CD14-positive monocyte (primary cell): ENCODE measurements around the gene SLC4A5. TPM values are rescaled to one million over a fixed set of nuclear protein-coding genes. Genes with fewer than 3 reads are reported as not detected.

Experiments used
- DNase-seq, 3 donors: peaks; one replicate each; pipeline ENCODE4 v3.0.0-alpha.2; 2011 to 2022
- H2AFZ ChIP-seq: 2 replicates; pipeline ENCODE4 v1.6.0; 2012; ENCODE audit warnings: mild to moderate bottlenecking, low read depth, low read length, inconsistent platforms; ENCODE audit not compliant: insufficient read depth, poor library complexity, severe bottlenecking
- H3K27ac ChIP-seq, 2 donors: 1 replicate in 1 of 2; 2 replicates in 1 of 2; pipeline ENCODE4 v1.5.1; 2012 to 2013; ENCODE audit warnings: low read length in 2 of 2, control low read depth in 1 of 2, inconsistent platforms in 1 of 2, low read depth in 1 of 2, mild to moderate bottlenecking in 1 of 2
- H3K27me3 ChIP-seq, 2 donors: one replicate each; pipeline versions ENCODE4 v1.6.0 to v1.6.1; 2011 to 2013; ENCODE audit warnings: low read length in 2 of 2; ENCODE audit not compliant: control insufficient read depth in 2 of 2, insufficient read depth in 2 of 2
- H3K36me3 ChIP-seq, 2 donors: replicated peaks in 1 of 2; 1 replicate in 1 of 2; 2 replicates in 1 of 2; pipeline versions ENCODE4 v1.5.1 to v1.6.1; 2012 to 2013; ENCODE audit warnings: low read length in 2 of 2, control low read depth in 1 of 2, inconsistent platforms in 1 of 2, mild to moderate bottlenecking in 1 of 2; ENCODE audit not compliant: insufficient read depth in 2 of 2, control insufficient read depth in 1 of 2
- H3K4me1 ChIP-seq, 2 donors: 1 replicate in 1 of 2; 2 replicates in 1 of 2; pipeline versions ENCODE4 v1.5.1 to v1.6.1; 2012 to 2013; ENCODE audit warnings: low read length in 2 of 2, control low read depth in 1 of 2, inconsistent platforms in 1 of 2, mild to moderate bottlenecking in 1 of 2, moderate library complexity in 1 of 2; ENCODE audit not compliant: insufficient read depth in 2 of 2, control insufficient read depth in 1 of 2
- H3K4me2 ChIP-seq: replicated peaks from 2 replicates; pipeline ENCODE3; 2012; ENCODE audit warnings: low read length, moderate library complexity, mild to moderate bottlenecking; ENCODE audit not compliant: poor library complexity, severe bottlenecking; ENCODE audit errors: extremely low read depth
- H3K4me3 ChIP-seq, 3 experiments: fragments of 200-600 bp in 1 of 3; sonication (generic) in 1 of 3; replicated peaks in 1 of 3; 1 replicate in 2 of 3; 2 replicates in 1 of 3; pipeline ENCODE4 v1.5.1; 2011 to 2013; ENCODE audit warnings: low read length in 3 of 3, mild to moderate bottlenecking in 3 of 3, control low read depth in 2 of 3, low read depth in 2 of 3, inconsistent platforms in 1 of 3, moderate library complexity in 1 of 3
- H3K79me2 ChIP-seq: 2 replicates; pipeline ENCODE4 v1.6.0; 2012; ENCODE audit warnings: mild to moderate bottlenecking, control low read depth, inconsistent platforms, low read length, moderate library complexity; ENCODE audit not compliant: insufficient read depth
- H3K9ac ChIP-seq: 2 replicates; pipeline ENCODE4 v1.6.0; 2017; ENCODE audit warnings: low read length, mild to moderate bottlenecking; ENCODE audit not compliant: insufficient read depth, poor library complexity, severe bottlenecking
- H3K9me3 ChIP-seq, 2 donors: replicated peaks in 1 of 2; 1 replicate in 1 of 2; 2 replicates in 1 of 2; pipeline versions ENCODE4 v1.5.1 to v1.6.1; 2012 to 2013; ENCODE audit warnings: low read length in 2 of 2, control low read depth in 1 of 2; ENCODE audit not compliant: control insufficient read depth in 1 of 2, insufficient read depth in 1 of 2
- H4K20me1 ChIP-seq: 2 replicates; pipeline ENCODE4 v1.6.0; 2012; ENCODE audit warnings: mild to moderate bottlenecking, low read length, control low read depth, moderate library complexity; ENCODE audit not compliant: insufficient read depth
- H3K27ac Mint-ChIP-seq, 7 donors: one replicate each; pipeline ENCODE4 v1.8.0; 2020; ENCODE audit warnings: mild to moderate bottlenecking in 7 of 7, mixed read lengths in 7 of 7, moderate library complexity in 6 of 7, inconsistent platforms in 2 of 7
- H3K27me3 Mint-ChIP-seq, 3 donors: one replicate each; pipeline ENCODE4 v1.8.0; 2021 to 2022; ENCODE audit warnings: low read depth in 3 of 3, mild to moderate bottlenecking in 3 of 3, mixed read lengths in 3 of 3, moderate library complexity in 3 of 3, inconsistent platforms in 1 of 3
- H3K36me3 Mint-ChIP-seq, 2 donors: one replicate each; pipeline ENCODE4 v1.8.0; 2020; ENCODE audit warnings: mixed read lengths in 2 of 2, inconsistent platforms in 1 of 2, mild to moderate bottlenecking in 1 of 2
- H3K4me1 Mint-ChIP-seq: one replicate; pipeline ENCODE4 v1.8.0; 2020; ENCODE audit warnings: mild to moderate bottlenecking, mixed read lengths
- H3K4me3 Mint-ChIP-seq, 2 donors: one replicate each; pipeline ENCODE4 v1.8.0; 2020; ENCODE audit warnings: mild to moderate bottlenecking in 2 of 2, mixed read lengths in 2 of 2, moderate library complexity in 1 of 2
- H3K9me3 Mint-ChIP-seq, 7 donors: one replicate each; pipeline ENCODE4 v1.8.0; 2020 to 2022; ENCODE audit warnings: mixed read lengths in 7 of 7, mild to moderate bottlenecking in 6 of 7, moderate library complexity in 6 of 7, inconsistent platforms in 2 of 7
- WGBS: methylation state at CpG from one replicate; pipeline ENCODE4 v1.1.5; 2013; ENCODE audit warnings: missing lambda C conversion rate; ENCODE audit not compliant: insufficient coverage; 5-methylcytosine and 5-hydroxymethylcytosine counted together
- intact Hi-C, 2 donors: fragments of 100-400 bp; cut with micrococcal nuclease; formaldehyde crosslinking; loops; one replicate each; pipeline versions ENCODE4 v1.15.0 to v1.15.1; 2023
- polyA plus RNA-seq, 3 donors: library from polyadenylated mRNA; depleted of rRNA in 1 of 3; unstranded in 2 of 3; stranded (reverse) in 1 of 3; fragments of 300-500 nt in 2 of 3; fragments of >200 nt in 1 of 3; fragmentation: Illumina TruSeq in 2 of 3; gene quantifications; 1 replicate in 2 of 3; 2 replicates in 1 of 3; pipeline ENCODE4 v1.2.3, GENCODE V29; 2012 to 2021
- TF ChIP-seq, protein P1 (sequence below): fragments of 200-600 bp; IDR thresholded peaks from one replicate; pipeline ENCODE4 v1.8.0; 2022; ENCODE audit warnings: antibody characterized with exemption, mild to moderate bottlenecking

The SLC4A5 gene
- polyA plus RNA-seq, 3 donors, result 0.10 to 1.1 TPM; not detected in 1

- H3K9me3 Mint-ChIP-seq, result peaks cover 0 to 5% (median 2%) of the 10 kb centered on the region in 7 donors
- no peaks in the 10 kb centered on the region for H4K20me1 ChIP-seq
- DNase-seq, result no peak
- no peak overlapping the region for H3K4me3 ChIP-seq
- H3K9ac ChIP-seq, result no peak overlapping the region
- no peak overlapping the region for H3K27ac Mint-ChIP-seq
- no peaks in the 10 kb centered on the region for H3K27me3 ChIP-seq
- H3K36me3 Mint-ChIP-seq, result no peaks in the 10 kb centered on the region
- no peaks in the 10 kb centered on the region for H3K79me2 ChIP-seq
- H3K36me3 ChIP-seq, result no peaks in the 10 kb centered on the region
- H3K4me2 ChIP-seq, result no peak overlapping the region
- peaks cover 3% of the 10 kb centered on the region for H3K4me1 Mint-ChIP-seq
- no peak overlapping the region for H3K4me3 Mint-ChIP-seq
- TF ChIP-seq, protein P1, sequence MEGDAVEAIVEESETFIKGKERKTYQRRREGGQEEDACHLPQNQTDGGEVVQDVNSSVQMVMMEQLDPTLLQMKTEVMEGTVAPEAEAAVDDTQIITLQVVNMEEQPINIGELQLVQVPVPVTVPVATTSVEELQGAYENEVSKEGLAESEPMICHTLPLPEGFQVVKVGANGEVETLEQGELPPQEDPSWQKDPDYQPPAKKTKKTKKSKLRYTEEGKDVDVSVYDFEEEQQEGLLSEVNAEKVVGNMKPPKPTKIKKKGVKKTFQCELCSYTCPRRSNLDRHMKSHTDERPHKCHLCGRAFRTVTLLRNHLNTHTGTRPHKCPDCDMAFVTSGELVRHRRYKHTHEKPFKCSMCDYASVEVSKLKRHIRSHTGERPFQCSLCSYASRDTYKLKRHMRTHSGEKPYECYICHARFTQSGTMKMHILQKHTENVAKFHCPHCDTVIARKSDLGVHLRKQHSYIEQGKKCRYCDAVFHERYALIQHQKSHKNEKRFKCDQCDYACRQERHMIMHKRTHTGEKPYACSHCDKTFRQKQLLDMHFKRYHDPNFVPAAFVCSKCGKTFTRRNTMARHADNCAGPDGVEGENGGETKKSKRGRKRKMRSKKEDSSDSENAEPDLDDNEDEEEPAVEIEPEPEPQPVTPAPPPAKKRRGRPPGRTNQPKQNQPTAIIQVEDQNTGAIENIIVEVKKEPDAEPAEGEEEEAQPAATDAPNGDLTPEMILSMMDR, result no peak
- H2AFZ ChIP-seq, result no peak overlapping the region
- peaks cover 0 to 10% (median 2%) of the 10 kb centered on the region in 3 donors for H3K27me3 Mint-ChIP-seq
- H3K9me3 ChIP-seq, result peaks cover 0 to 5% of the 10 kb centered on the region in 2 donors
- H3K4me1 ChIP-seq, result no peaks in the 10 kb centered on the region
- WGBS, result no CpG with 5 or more reads among the region's 1 CpG
- intact Hi-C loops, result no loop called here
- H3K27ac ChIP-seq, result no peak overlapping the region
These were observed 42.0 kb downstream of the SLC4A5 start for GRCh38 chr2:74301262-74301661.

GRCh38 chr2:74300506-74300905 lies 42.7 kb downstream of the SLC4A5 start:
- Histone ChIP-seq H3K4me2 (no peak overlapping the region), H3K79me2 (no peaks in the 10 kb centered on the region), H3K36me3 (no peaks in the 10 kb centered on the region), H3K9me3 (peaks cover 0 to 5% of the 10 kb centered on the region in 2 donors), H3K27ac (no peak overlapping the region), H2AFZ (no peak overlapping the region), H3K4me1 (no peaks in the 10 kb centered on the region), H3K9ac (no peak overlapping the region), H3K27me3 (no peaks in the 10 kb centered on the region), H4K20me1 (no peaks in the 10 kb centered on the region), H3K4me3 (no peak overlapping the region)
- H3K27ac Mint-ChIP-seq, result no peak overlapping the region
- intact Hi-C loops, result no loop called here
- peaks cover 7% of the 10 kb centered on the region for H3K4me1 Mint-ChIP-seq
- H3K4me3 Mint-ChIP-seq, result no peak overlapping the region
- WGBS, result 97% methylated on average over 2 of the region's 2 CpGs
- peaks cover 0 to 6% (median 2%) of the 10 kb centered on the region in 3 donors for H3K27me3 Mint-ChIP-seq
- no peak for DNase-seq
- TF ChIP-seq, protein P1, result no peak
- no peaks in the 10 kb centered on the region for H3K36me3 Mint-ChIP-seq
- peaks cover 0 to 5% (median 2%) of the 10 kb centered on the region in 7 donors for H3K9me3 Mint-ChIP-seq
